DND-41 (cell line): Measurements from ENCODE around the gene RELL1.

ENCODE experiments used
- CTCF ChIP-seq: IDR thresholded peaks from 2 replicates; pipeline ENCODE4 v1.5.1; 2012; ENCODE audit warnings: borderline replicate concordance, low read length, moderate library complexity, mild to moderate bottlenecking; ENCODE audit not compliant: poor library complexity, severe bottlenecking; ENCODE audit errors: extremely low read depth
- EZH2 ChIP-seq: IDR thresholded peaks from 3 replicates; pipeline ENCODE4 v1.6.1; 2012; ENCODE audit warnings: borderline replicate concordance, low read depth, mild to moderate bottlenecking, moderate library complexity, low read length, inconsistent platforms; ENCODE audit not compliant: severe bottlenecking

GRCh38 chr4:37625499-37625898 is 60.7 kb downstream of the RELL1 start:
- TF ChIP-seq CTCF = no peak
- no peak for TF ChIP-seq EZH2
